GM12878 (cell line): ENCODE results near the gene AP4S1.

Experiments
- ASH2L ChIP-seq: fragments of 300-600, 200-600 bp; sonication (generic); IDR thresholded peaks from 2 replicates; pipeline ENCODE4 v1.6.1; 2017; ENCODE audit warnings: low read depth, mild to moderate bottlenecking, borderline replicate concordance
- BCL11A ChIP-seq: IDR thresholded peaks from 2 replicates; pipeline ENCODE4 v1.6.1; 2011; ENCODE audit warnings: low read depth, low read length
- CBX3 ChIP-seq: fragments of 200-600 bp; sonication (generic); IDR thresholded peaks from 2 replicates; pipeline ENCODE4 v1.6.1; 2016; ENCODE audit warnings: low read depth, borderline replicate concordance
- EZH2 ChIP-seq: IDR thresholded peaks from 2 replicates; pipeline ENCODE4 v1.6.1; 2012; ENCODE audit warnings: low read depth, mild to moderate bottlenecking, control low read depth, inconsistent platforms, low read length, borderline replicate concordance; ENCODE audit not compliant: control insufficient read depth
- IKZF2 ChIP-seq, 2 experiments: fragments of 450-650 bp; IDR thresholded peaks; 2 replicates each; pipeline ENCODE4 v1.6.1; 2017; ENCODE audit warnings: mild to moderate bottlenecking in 2 of 2, moderate library complexity in 2 of 2
- MXI1 ChIP-seq: fragments of 150-350 bp; IDR thresholded peaks from 2 replicates; pipeline ENCODE4 v1.6.1; 2011; ENCODE audit warnings: low read depth, mild to moderate bottlenecking, inconsistent platforms, low read length, improper control_type of control experiment
- NBN ChIP-seq: fragments of 450-650 bp; IDR thresholded peaks from 2 replicates; pipeline ENCODE4 v1.6.1; 2016
- SMAD1 ChIP-seq: fragments of 450-650 bp; IDR thresholded peaks from 2 replicates; pipeline ENCODE4 v1.6.1; 2018; ENCODE audit warnings: mild to moderate bottlenecking, low read depth; ENCODE audit not compliant: partially characterized antibody
- YY1 ChIP-seq: IDR thresholded peaks from 2 replicates; pipeline ENCODE4 v1.6.1; 2011; ENCODE audit warnings: low read depth, mild to moderate bottlenecking, low read length
- TF ChIP-seq, protein P1 (sequence below): IDR thresholded peaks from 2 replicates; pipeline ENCODE4 v1.6.1; 2012; ENCODE audit warnings: low read depth, low read length, improper control_type of control experiment
- TF ChIP-seq, protein P2 (sequence below): IDR thresholded peaks from 2 replicates; pipeline ENCODE4 v1.6.1; 2011; ENCODE audit warnings: mild to moderate bottlenecking, low read depth, low read length, moderate library complexity; ENCODE audit not compliant: insufficient replicate concordance
- TF ChIP-seq, protein P3 (sequence below): IDR thresholded peaks from 2 replicates; pipeline ENCODE4 v1.6.1; 2012; ENCODE audit warnings: low read depth, low read length, improper control_type of control experiment
- TF ChIP-seq, protein P4 (sequence below), 3 experiments: IDR thresholded peaks in 2 of 3; conservative IDR thresholded peaks in 1 of 3; 2 replicates each; pipeline ENCODE4 v1.5.1; 2011; ENCODE audit warnings: low read depth in 3 of 3, low read length in 3 of 3, mild to moderate bottlenecking in 3 of 3, control low read depth in 2 of 3, moderate library complexity in 2 of 3, inconsistent platforms in 1 of 3, mixed read lengths in 1 of 3; ENCODE audit not compliant: control insufficient read depth in 2 of 3, insufficient read depth in 1 of 3; ENCODE audit errors: extremely low read depth in 1 of 3

DNA sequence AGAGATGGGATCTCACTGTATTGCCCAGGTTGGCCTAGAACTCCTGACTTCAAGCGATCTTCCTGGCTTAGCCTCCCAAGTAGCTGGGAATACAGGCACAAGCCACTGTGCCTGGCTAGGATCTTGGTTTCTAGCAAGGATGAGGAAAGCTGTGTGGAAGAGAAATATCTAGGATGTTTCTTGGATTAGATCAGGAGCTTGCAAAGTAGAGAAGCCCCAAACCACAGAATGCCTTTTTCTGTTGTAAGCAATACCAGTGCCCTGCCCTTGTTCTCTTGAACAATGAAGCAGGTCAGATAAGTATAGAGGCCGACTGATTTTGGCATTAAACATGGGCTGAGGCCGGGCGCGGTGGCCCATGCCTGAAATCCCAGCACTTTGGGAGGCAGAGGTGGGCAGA lies 45.0 kb downstream of the AP4S1 start:
- TF ChIP-seq SMAD1, result no peak
- no peak for TF ChIP-seq BCL11A
- TF ChIP-seq, protein P1, sequence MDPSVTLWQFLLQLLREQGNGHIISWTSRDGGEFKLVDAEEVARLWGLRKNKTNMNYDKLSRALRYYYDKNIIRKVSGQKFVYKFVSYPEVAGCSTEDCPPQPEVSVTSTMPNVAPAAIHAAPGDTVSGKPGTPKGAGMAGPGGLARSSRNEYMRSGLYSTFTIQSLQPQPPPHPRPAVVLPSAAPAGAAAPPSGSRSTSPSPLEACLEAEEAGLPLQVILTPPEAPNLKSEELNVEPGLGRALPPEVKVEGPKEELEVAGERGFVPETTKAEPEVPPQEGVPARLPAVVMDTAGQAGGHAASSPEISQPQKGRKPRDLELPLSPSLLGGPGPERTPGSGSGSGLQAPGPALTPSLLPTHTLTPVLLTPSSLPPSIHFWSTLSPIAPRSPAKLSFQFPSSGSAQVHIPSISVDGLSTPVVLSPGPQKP, result no peak
- no peak for TF ChIP-seq NBN
- TF ChIP-seq, protein P2, sequence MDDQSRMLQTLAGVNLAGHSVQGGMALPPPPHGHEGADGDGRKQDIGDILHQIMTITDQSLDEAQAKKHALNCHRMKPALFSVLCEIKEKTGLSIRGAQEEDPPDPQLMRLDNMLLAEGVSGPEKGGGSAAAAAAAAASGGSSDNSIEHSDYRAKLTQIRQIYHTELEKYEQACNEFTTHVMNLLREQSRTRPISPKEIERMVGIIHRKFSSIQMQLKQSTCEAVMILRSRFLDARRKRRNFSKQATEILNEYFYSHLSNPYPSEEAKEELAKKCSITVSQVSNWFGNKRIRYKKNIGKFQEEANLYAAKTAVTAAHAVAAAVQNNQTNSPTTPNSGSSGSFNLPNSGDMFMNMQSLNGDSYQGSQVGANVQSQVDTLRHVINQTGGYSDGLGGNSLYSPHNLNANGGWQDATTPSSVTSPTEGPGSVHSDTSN, result no peak
- TF ChIP-seq, protein P3, sequence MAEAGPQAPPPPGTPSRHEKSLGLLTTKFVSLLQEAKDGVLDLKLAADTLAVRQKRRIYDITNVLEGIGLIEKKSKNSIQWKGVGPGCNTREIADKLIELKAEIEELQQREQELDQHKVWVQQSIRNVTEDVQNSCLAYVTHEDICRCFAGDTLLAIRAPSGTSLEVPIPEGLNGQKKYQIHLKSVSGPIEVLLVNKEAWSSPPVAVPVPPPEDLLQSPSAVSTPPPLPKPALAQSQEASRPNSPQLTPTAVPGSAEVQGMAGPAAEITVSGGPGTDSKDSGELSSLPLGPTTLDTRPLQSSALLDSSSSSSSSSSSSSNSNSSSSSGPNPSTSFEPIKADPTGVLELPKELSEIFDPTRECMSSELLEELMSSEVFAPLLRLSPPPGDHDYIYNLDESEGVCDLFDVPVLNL, result no peak
- no peak for TF ChIP-seq MXI1
- TF ChIP-seq, protein P4, sequence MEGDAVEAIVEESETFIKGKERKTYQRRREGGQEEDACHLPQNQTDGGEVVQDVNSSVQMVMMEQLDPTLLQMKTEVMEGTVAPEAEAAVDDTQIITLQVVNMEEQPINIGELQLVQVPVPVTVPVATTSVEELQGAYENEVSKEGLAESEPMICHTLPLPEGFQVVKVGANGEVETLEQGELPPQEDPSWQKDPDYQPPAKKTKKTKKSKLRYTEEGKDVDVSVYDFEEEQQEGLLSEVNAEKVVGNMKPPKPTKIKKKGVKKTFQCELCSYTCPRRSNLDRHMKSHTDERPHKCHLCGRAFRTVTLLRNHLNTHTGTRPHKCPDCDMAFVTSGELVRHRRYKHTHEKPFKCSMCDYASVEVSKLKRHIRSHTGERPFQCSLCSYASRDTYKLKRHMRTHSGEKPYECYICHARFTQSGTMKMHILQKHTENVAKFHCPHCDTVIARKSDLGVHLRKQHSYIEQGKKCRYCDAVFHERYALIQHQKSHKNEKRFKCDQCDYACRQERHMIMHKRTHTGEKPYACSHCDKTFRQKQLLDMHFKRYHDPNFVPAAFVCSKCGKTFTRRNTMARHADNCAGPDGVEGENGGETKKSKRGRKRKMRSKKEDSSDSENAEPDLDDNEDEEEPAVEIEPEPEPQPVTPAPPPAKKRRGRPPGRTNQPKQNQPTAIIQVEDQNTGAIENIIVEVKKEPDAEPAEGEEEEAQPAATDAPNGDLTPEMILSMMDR (IDR thresholded peaks at IDR 0.05 in 2 of 3, conservative IDR thresholded peaks at IDR 0.05 in 1 of 3; ENCODE audit: control insufficient read depth in 2 of 3, extremely low read depth in 1 of 3, insufficient read depth in 1 of 3, low read depth in 3 of 3, low read length in 3 of 3), result no peak
- no peak for TF ChIP-seq CBX3
- TF ChIP-seq IKZF2 (IDR thresholded peaks at IDR 0.05), result no peak
- no peak for TF ChIP-seq YY1
- TF ChIP-seq EZH2, result no peak
- no peak for TF ChIP-seq ASH2L
